ENCODE measurements around the gene PTPN3. TPM values are rescaled to one million over a fixed set of nuclear protein-coding genes. Genes with fewer than 3 reads are reported as not detected.
A peak's percentile ranks its signal among the peaks of the same experiment; 100 is the strongest.

PTPN3 gene
- total RNA-seq, 1 experiment from 2014 or later: 1.1 TPM

GRCh38 chr9:109329638-109330258 lies 168.4 kb downstream of the PTPN3 start:
- POLR2A ChIA-PET (ENCODE audit: low non-redundant PET): no interaction called here
- Histone ChIP-seq H3K4me1 (ENCODE audit: insufficient read depth, low read length, poor library complexity, severe bottlenecking) (peaks cover 5% of the 10 kb centered on the region), H3K27ac (ENCODE audit: low read depth, low read length, poor library complexity, severe bottlenecking) (no peak overlapping the region), H3K36me3 (ENCODE audit: insufficient read depth, low read length, poor library complexity, severe bottlenecking) (no peaks in the 10 kb centered on the region), H3K4me3 (ENCODE audit: low read depth, low read length, poor library complexity, severe bottlenecking) (no peak overlapping the region), H3K9me3 (ENCODE audit: low read depth, low read length, poor library complexity, severe bottlenecking) (no peaks in the 10 kb centered on the region), H3K27me3 (replicated peaks; ENCODE audit: insufficient read depth, low read depth, low read length, poor library complexity) (no peaks in the 10 kb centered on the region)
- TF ChIP-seq CTCF (conservative IDR thresholded peaks at IDR 0.05; ENCODE audit: low read depth, low read length) (no peak), EZH2 (IDR thresholded peaks at IDR 0.05; ENCODE audit: borderline replicate concordance, low read depth, low read length, poor library complexity, severe bottlenecking) (no peak)
- intact Hi-C loops (cut with micrococcal nuclease; ENCODE audit: unreplicated experiment): no loop called here
- no peak for DNase-seq (ENCODE audit: low spot score)
- BruUV-seq (replicated peaks): no TSS peak
- CTCF ChIA-PET: no interaction called here

GRCh38 chr9:109328978-109329637 lies 169.0 kb downstream of the PTPN3 start:
- ChIA-PET CTCF (no interaction called here), POLR2A (ENCODE audit: low non-redundant PET) (no interaction called here)
- intact Hi-C loops (cut with micrococcal nuclease; ENCODE audit: unreplicated experiment): no loop called here
- no TSS peak for BruUV-seq (replicated peaks)
- H3K27me3 ChIP-seq (replicated peaks; ENCODE audit: insufficient read depth, low read depth, low read length, poor library complexity): peaks cover 4% of the 10 kb centered on the region
- no peaks in the 10 kb centered on the region for H3K9me3 ChIP-seq (ENCODE audit: low read depth, low read length, poor library complexity, severe bottlenecking)
- peak; percentile 17 for DNase-seq (ENCODE audit: low spot score)
- H3K4me3 ChIP-seq (ENCODE audit: low read depth, low read length, poor library complexity, severe bottlenecking): no peak overlapping the region
- peaks cover 5% of the 10 kb centered on the region for H3K4me1 ChIP-seq (ENCODE audit: insufficient read depth, low read length, poor library complexity, severe bottlenecking)
- H3K27ac ChIP-seq (ENCODE audit: low read depth, low read length, poor library complexity, severe bottlenecking): no peak overlapping the region
- no peaks in the 10 kb centered on the region for H3K36me3 ChIP-seq (ENCODE audit: insufficient read depth, low read length, poor library complexity, severe bottlenecking)
- TF ChIP-seq EZH2 (IDR thresholded peaks at IDR 0.05; ENCODE audit: borderline replicate concordance, low read depth, low read length, poor library complexity, severe bottlenecking): no peak
- TF ChIP-seq CTCF (conservative IDR thresholded peaks at IDR 0.05; ENCODE audit: low read depth, low read length): no peak

Small RNAs within 50 kb of the gene (microRNA-seq; reads per million reads assigned to microRNA genes)
- gene MIR3927: not detected

Other genes starting within 250 kb of the PTPN3 start
- 0.07 TPM in 1 of 2 replicates, not detected in the other for gene EPB41L4B, start 177.2 kb downstream of the PTPN3 start, total RNA-seq (2021)